Skin epidermis (tissue), 12 donors: ENCODE data around the gene AMPD3.

Source experiments
- H3K27ac ChIP-seq, 21 experiments: fragments of 200-600 bp; sonication (generic) in 11 of 21; one replicate each; pipeline ENCODE4 v1.5.0; 2020; ENCODE audit warnings: mild to moderate bottlenecking in 3 of 21, inconsistent platforms in 2 of 21, moderate library complexity in 2 of 21
- H3K4me3 ChIP-seq, 7 experiments: fragments of 200-600 bp; sonication (generic) in 2 of 7; one replicate each; pipeline ENCODE4 v1.5.0; 2020; ENCODE audit warnings: inconsistent platforms in 2 of 7, mild to moderate bottlenecking in 2 of 7, moderate library complexity in 1 of 7

The AMPD3 gene

GRCh38 chr11:10456519-10456918 lies 1.5 kb downstream of the AMPD3 start:
- peak overlapping the region; percentile 22 to 35 (median 29) for H3K4me3 ChIP-seq
- H3K27ac ChIP-seq, result peak overlapping the region in 19 of 21 experiments; percentile 21 to 88 (median 72)

- Histone ChIP-seq H3K27ac (peak overlapping the region in 6 of 21 experiments; percentile 4 to 83 (median 77)), H3K4me3 (no peak overlapping the region)
Measured at GRCh38 chr11:10457901-10458300, 2.8 kb downstream of the AMPD3 start.

- Histone ChIP-seq H3K4me3 (peak overlapping the region in 1 of 7 experiments; percentile 11), H3K27ac (peak overlapping the region in 17 of 21 experiments; percentile 22 to 83 (median 61))
Measured at GRCh38 chr11:10459029-10459970, 4.2 kb downstream of the AMPD3 start.

- Histone ChIP-seq H3K4me3 (no peak overlapping the region), H3K27ac (peak overlapping the region in 1 of 21 experiments; percentile 41)
Measured at GRCh38 chr11:10460611-10461275, 5.7 kb downstream of the AMPD3 start.

GRCh38 chr11:10461276-10461790 lies 6.3 kb downstream of the AMPD3 start:
- no peak overlapping the region for H3K4me3 ChIP-seq
- H3K27ac ChIP-seq, result no peak overlapping the region

GRCh38 chr11:10462746-10463300 lies 7.8 kb downstream of the AMPD3 start:
- Histone ChIP-seq H3K27ac (no peak overlapping the region), H3K4me3 (no peak overlapping the region)

- Histone ChIP-seq H3K4me3 (no peak overlapping the region), H3K27ac (no peak overlapping the region)
Measured at GRCh38 chr11:10473371-10473770, 18.3 kb downstream of the AMPD3 start.

GRCh38 chr11:10474551-10474950 lies 19.5 kb downstream of the AMPD3 start:
- no peak overlapping the region for H3K4me3 ChIP-seq
- no peak overlapping the region for H3K27ac ChIP-seq

GRCh38 chr11:10476342-10476741 lies 21.3 kb downstream of the AMPD3 start:
- Histone ChIP-seq H3K27ac (no peak overlapping the region), H3K4me3 (no peak overlapping the region)

GRCh38 chr11:10476927-10477689 lies 22.0 kb downstream of the AMPD3 start:
- H3K4me3 ChIP-seq, result no peak overlapping the region
- peak overlapping the region in 1 of 21 experiments; percentile 11 for H3K27ac ChIP-seq

GRCh38 chr11:10477690-10478046 lies 22.6 kb downstream of the AMPD3 start:
- Histone ChIP-seq H3K4me3 (no peak overlapping the region), H3K27ac (no peak overlapping the region)

GRCh38 chr11:10478066-10478465 lies 23.0 kb downstream of the AMPD3 start:
- Histone ChIP-seq H3K4me3 (no peak overlapping the region), H3K27ac (no peak overlapping the region)

- H3K4me3 ChIP-seq, result no peak overlapping the region
- peak overlapping the region in 1 of 21 experiments; percentile 24 for H3K27ac ChIP-seq
Measured at GRCh38 chr11:10478574-10479550, 23.8 kb downstream of the AMPD3 start.

- Histone ChIP-seq H3K4me3 (no peak overlapping the region), H3K27ac (no peak overlapping the region)
Measured at GRCh38 chr11:10480026-10480425, 25.0 kb downstream of the AMPD3 start.

- H3K27ac ChIP-seq, result no peak overlapping the region
Measured at GRCh38 chr11:10480760-10481159, 25.7 kb downstream of the AMPD3 start.

GRCh38 chr11:10481560-10482349 lies 26.7 kb downstream of the AMPD3 start:
- Histone ChIP-seq H3K27ac (no peak overlapping the region), H3K4me3 (no peak overlapping the region)

More at GRCh38 chr11:10480760-10481159, 25.7 kb downstream of the AMPD3 start:
- H3K4me3 ChIP-seq, result no peak overlapping the region

- H3K27ac ChIP-seq, result no peak overlapping the region
- H3K4me3 ChIP-seq, result no peak overlapping the region
Measured at GRCh38 chr11:10483174-10483573, 28.1 kb downstream of the AMPD3 start.

GRCh38 chr11:10483584-10483983 lies 28.5 kb downstream of the AMPD3 start:
- Histone ChIP-seq H3K4me3 (no peak overlapping the region), H3K27ac (no peak overlapping the region)
